ENCODE results near the gene HECW1. TPM values are rescaled to one million over a fixed set of nuclear protein-coding genes. Genes with fewer than 3 reads are reported as not detected.

HECW1 gene
- polyA plus RNA-seq, 6 donors from 2014 or later = not detected

DNA sequence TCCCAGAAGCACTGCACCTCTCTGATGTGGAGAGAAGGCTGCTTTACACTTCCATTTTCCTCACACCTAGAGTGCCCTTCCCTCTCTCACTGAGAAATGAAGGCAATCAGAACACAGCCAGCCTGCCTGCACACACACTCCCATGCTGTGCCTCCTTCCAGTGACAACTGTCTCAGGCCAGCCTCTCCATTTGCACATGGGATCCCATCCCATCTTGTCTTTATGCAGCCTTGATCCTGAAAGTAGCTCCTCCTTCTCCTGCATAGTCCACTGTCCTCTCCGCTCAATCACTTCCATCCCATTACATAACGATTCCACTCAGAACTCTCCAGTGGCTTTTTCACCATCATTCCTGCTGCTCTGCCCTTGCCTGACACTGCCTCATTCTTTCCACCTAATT lies 266.8 kb downstream of the HECW1 start:
- peak overlapping the region in 1 of 8 donors; percentile 16 for H3K4me3 Mint-ChIP-seq
- DNase-seq (no peak), ATAC-seq (ENCODE audit: low read depth in 2 of 2) (no peak)
- no peaks in the 10 kb centered on the region for H3K4me1 Mint-ChIP-seq
- H3K9me3 Mint-ChIP-seq = peaks cover 0 to 9% (median 2%) of the 10 kb centered on the region in 7 donors
- H3K27ac Mint-ChIP-seq = no peak overlapping the region
- H3K36me3 Mint-ChIP-seq = no peaks in the 10 kb centered on the region
- peaks cover 6 to 14% (median 11%) of the 10 kb centered on the region in 3 donors for H3K27me3 Mint-ChIP-seq

DNA sequence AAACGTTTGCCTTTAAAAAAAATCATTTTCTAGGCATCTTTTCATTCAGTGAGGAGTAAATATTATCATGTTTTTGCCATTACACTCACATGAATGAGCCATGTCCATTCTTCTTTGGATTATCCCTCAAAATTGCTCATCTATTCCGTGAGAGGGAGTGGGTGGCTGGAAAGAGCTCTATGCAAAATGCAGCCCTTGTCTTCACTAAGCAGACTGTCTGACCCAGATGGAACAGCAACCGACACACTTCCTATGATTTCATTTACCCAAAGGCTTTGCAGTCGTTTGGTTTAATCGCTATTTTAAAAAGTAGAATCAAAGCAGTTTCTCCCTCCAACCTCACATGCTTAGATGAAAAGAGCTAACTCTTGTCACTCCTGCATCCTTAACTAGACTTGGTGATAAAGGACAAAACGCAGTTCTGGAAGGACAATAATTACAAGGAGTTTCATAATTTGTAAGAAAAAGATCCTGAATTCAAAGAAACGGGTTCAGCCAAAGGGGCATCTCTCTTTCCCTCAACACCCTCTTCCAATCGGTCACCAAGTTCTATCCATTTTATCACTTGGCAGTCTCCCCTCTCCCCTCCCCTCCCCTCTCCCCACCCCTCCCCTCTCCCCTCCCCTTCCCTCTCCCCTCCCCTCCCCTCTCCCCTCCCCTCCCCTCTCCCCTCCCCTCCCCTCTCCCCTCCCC lies 272.3 kb downstream of the HECW1 start:
- peaks cover 3 to 15% (median 6%) of the 10 kb centered on the region in 3 donors for H3K27me3 Mint-ChIP-seq
- DNase-seq = no peak
- no peak overlapping the region for H3K27ac Mint-ChIP-seq
- no peak overlapping the region for H3K4me3 Mint-ChIP-seq
- peaks cover 0 to 20% (median 6%) of the 10 kb centered on the region in 7 donors for H3K9me3 Mint-ChIP-seq
- ATAC-seq (ENCODE audit: low read depth in 2 of 2) = no peak
- no peaks in the 10 kb centered on the region for H3K36me3 Mint-ChIP-seq
- no peaks in the 10 kb centered on the region for H3K4me1 Mint-ChIP-seq

DNA sequence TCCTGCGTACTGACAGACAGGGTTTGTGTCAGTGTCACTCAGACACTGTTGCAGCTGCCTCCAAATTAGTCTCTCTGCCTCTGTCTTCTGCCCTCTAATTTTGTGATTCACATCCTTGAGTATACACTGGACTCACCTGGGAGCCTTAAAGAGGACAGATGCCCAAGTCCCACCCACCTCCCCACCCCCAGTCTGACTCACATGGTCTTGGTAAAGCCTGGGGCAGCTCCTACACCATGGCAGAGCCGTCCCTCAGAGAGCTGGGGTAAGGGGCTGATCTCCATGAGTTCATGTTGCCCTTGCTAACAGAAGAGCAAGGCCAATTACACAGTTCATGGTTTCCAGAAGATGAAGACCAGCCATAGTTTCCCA lies 272.8 kb downstream of the HECW1 start:
- Mint-ChIP-seq H3K27me3 (peaks cover 0 to 13% (median 6%) of the 10 kb centered on the region in 3 donors), H3K4me1 (no peaks in the 10 kb centered on the region), H3K9me3 (peaks cover 0 to 20% (median 6%) of the 10 kb centered on the region in 7 donors), H3K36me3 (no peaks in the 10 kb centered on the region), H3K4me3 (no peak overlapping the region), H3K27ac (no peak overlapping the region)
- ATAC-seq (ENCODE audit: low read depth in 2 of 2) (no peak), DNase-seq (no peak)

DNA sequence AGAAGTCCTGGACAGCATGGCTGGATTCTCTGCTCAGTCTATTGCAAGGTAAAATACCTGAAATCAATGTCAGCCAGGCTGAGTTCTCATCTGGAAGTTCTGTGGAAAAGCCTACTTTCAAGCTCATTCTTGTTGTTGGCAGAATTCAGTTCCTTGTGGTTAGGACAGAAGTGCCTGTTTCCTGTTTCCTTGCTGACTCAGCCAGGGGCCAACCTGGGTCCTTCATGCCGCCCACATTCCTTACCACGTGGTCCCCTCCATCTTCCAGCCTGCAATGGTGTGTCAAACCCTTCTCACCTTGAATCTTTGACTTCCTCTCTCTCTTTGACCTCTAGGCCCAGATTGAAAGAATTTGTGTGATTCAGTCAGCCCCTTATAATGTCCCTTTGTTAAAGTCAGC lies 273.4 kb downstream of the HECW1 start:
- Mint-ChIP-seq H3K4me3 (no peak overlapping the region), H3K36me3 (no peaks in the 10 kb centered on the region), H3K27me3 (peaks cover 0 to 13% (median 6%) of the 10 kb centered on the region in 3 donors), H3K9me3 (peaks cover 0 to 20% (median 6%) of the 10 kb centered on the region in 7 donors), H3K4me1 (no peaks in the 10 kb centered on the region), H3K27ac (no peak overlapping the region)
- DNase-seq = no peak
- no peak for ATAC-seq (ENCODE audit: low read depth in 2 of 2)

DNA sequence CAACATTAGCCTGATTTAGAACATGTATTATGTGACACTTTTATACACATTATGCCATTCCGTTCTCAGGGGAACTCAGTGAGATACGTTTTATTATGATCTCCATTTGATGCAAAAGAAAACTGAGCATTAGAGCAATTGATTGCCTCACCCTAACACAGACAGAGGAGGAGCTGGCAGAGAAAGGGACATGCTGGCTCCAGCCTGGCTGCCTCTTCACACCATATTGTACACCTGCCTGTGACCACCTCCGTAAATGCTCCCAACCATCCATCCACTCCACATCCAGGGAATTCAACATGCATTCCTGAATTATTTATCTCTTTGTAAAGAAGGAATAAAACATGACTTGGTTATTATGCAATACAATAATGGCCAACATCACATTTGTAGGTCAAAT lies 275.5 kb downstream of the HECW1 start:
- Mint-ChIP-seq H3K4me3 (no peak overlapping the region), H3K36me3 (no peaks in the 10 kb centered on the region), H3K4me1 (no peaks in the 10 kb centered on the region), H3K27me3 (peaks cover 0 to 13% (median 7%) of the 10 kb centered on the region in 3 donors), H3K27ac (no peak overlapping the region), H3K9me3 (peaks cover 0 to 18% (median 5%) of the 10 kb centered on the region in 7 donors)
- ATAC-seq (ENCODE audit: low read depth in 2 of 2) (no peak), DNase-seq (no peak)

DNA sequence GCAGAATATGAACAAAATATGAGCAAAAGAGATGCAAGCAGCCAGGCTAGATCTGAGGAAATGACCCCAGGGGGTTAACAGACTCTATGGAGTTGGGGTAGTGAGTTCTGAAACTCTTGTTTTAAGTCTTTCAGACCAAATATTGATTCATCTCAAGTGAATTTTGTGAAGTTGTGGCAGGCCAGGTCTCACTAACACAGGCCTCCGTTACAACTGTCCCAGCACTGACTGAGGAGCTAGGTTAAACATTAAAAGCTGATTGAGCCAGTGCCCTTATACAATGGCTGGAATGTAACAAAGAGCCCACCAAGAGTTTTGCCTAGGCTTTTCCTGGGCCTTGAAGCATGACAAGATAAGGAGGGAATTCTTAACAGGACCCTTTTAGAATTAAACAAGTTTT lies 278.1 kb downstream of the HECW1 start:
- no peak for DNase-seq
- no peak for ATAC-seq (ENCODE audit: low read depth in 2 of 2)
- H3K36me3 Mint-ChIP-seq = no peaks in the 10 kb centered on the region
- no peaks in the 10 kb centered on the region for H3K4me1 Mint-ChIP-seq
- H3K27me3 Mint-ChIP-seq = peaks cover 11 to 24% (median 15%) of the 10 kb centered on the region in 3 donors
- H3K4me3 Mint-ChIP-seq = no peak overlapping the region
- H3K27ac Mint-ChIP-seq = peak overlapping the region in 1 of 6 donors; percentile 57
- H3K9me3 Mint-ChIP-seq = peaks cover 2 to 9% (median 4%) of the 10 kb centered on the region in 7 donors

DNA sequence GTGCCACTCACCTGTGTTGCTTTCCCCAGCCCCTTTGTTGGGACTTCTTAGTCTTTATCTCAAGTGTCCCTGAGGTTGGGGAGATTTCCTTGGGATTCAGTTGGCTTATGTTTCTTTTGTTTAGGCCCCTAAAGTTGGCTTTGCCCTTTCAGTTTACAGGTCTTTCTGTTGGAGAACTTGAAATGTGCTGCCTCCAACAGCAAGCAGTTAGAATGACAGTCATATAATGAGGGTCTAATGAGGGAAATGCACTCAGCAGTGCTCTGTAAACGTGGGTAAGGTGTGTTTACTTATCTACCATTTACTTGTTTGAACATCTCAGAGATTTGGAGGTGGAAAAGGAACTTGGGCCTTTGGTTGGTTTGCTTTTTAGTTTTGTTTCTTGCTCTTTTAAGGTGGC lies 279.1 kb downstream of the HECW1 start:
- no peak overlapping the region for H3K27ac Mint-ChIP-seq
- H3K36me3 Mint-ChIP-seq = no peaks in the 10 kb centered on the region
- peaks cover 13 to 17% (median 15%) of the 10 kb centered on the region in 3 donors for H3K27me3 Mint-ChIP-seq
- no peak overlapping the region for H3K4me3 Mint-ChIP-seq
- ATAC-seq (ENCODE audit: low read depth in 2 of 2) (no peak), DNase-seq (no peak)
- H3K4me1 Mint-ChIP-seq = no peaks in the 10 kb centered on the region
- peaks cover 0 to 4% (median under 1%) of the 10 kb centered on the region in 7 donors for H3K9me3 Mint-ChIP-seq

DNA sequence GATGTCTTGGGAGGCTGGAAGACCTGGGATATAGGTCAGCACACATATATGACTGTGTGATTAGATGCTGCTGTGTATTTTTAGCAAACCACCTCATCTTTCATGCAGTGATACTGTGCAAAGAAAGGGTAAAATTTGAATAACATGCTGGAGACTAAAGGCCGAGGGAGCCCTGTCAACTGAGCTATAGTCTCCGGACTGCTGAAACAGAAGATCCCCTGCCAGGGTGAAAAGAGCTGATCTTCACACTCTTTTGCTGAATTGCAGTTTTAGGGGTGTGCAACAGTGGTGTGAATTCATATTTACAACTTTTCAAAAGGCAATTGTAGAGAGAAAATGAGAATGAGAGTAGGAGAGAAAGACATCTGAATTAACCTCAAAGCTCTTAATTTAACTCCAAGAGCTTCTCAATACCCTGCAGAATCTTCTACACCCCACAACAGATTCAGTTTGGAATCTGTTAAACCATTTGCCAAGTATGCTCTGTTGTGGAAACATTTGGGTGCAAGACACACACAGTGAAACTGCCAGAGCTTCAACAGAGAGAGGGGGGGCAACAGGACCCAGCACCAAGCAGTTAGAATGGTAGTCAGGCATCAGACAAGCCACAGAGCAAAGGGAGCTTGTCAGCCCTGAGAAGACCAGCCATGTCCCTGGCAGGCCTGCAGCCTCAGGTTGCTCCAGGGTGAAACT lies 280.3 kb downstream of the HECW1 start:
- Mint-ChIP-seq H3K4me3 (no peak overlapping the region), H3K9me3 (peaks cover 0 to 4% (median 0%) of the 10 kb centered on the region in 7 donors), H3K36me3 (no peaks in the 10 kb centered on the region), H3K4me1 (no peaks in the 10 kb centered on the region), H3K27me3 (peaks cover 22 to 26% (median 23%) of the 10 kb centered on the region in 3 donors), H3K27ac (peak overlapping the region in 1 of 6 donors; percentile 74)
- ATAC-seq (ENCODE audit: low read depth in 2 of 2) = no peak
- no peak for DNase-seq

DNA sequence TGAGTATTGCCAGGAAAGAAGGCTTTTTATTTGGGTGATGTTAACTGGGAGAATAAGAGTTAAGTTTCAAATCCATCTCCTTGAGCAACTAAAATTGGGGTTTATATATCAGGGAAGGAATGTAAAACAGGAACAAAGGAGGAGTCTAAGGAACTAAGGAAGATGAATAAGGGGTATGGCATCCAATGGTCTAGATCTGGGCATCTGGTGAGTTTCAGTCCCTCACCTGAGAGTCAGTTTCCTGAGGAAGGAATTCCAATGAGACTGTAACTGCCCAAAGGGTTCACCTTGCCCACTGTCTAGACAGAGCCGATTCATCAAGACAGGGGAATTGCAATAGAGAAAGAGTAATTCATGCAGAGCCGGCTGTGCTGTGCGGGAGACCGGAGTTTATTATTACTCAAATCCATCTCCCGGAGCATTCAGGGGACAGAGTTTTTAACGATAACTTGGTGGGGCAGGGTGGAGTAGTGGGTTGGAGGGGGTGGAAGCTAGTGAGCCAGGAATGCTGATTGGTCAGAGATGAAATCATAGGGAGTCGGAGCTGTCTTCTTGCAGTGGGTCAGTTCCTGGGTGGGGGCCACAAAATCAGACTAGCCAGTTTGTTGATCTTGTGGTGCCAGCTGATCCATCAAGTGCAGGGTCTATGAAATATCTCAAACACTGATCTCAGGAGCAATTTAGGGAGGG lies 282.1 kb downstream of the HECW1 start:
- peak overlapping the region in 1 of 6 donors; percentile 4 for H3K27ac Mint-ChIP-seq
- H3K27me3 Mint-ChIP-seq = peaks cover 27 to 36% (median 34%) of the 10 kb centered on the region in 3 donors
- H3K36me3 Mint-ChIP-seq = no peaks in the 10 kb centered on the region
- no peaks in the 10 kb centered on the region for H3K4me1 Mint-ChIP-seq
- ATAC-seq (ENCODE audit: low read depth in 2 of 2) (no peak), DNase-seq (no peak)
- H3K4me3 Mint-ChIP-seq = peak overlapping the region in 1 of 8 donors; percentile 48
- peaks cover 0 to 4% (median 0%) of the 10 kb centered on the region in 7 donors for H3K9me3 Mint-ChIP-seq

DNA sequence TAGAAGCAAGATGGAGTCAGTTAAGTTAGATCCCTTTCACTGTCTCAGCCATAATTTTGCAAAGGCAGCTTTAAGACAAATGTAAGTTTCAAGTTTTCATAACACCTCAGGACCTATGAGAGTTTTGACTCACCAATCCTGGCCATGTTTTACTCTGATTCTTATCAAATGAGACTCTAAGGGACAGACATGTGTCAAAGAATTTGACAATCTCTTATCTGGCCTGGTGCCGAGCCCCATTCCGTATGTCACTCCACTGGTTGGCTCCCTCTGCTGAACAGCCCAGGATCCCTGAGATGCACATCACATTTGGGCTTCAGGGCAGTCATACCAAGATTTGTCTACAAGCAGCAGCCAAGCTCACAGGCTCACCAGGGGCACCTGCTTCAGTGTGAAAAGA lies 282.9 kb downstream of the HECW1 start:
- ATAC-seq (ENCODE audit: low read depth in 2 of 2) (no peak), DNase-seq (no peak)
- H3K4me1 Mint-ChIP-seq = no peaks in the 10 kb centered on the region
- no peaks in the 10 kb centered on the region for H3K36me3 Mint-ChIP-seq
- no peak overlapping the region for H3K27ac Mint-ChIP-seq
- no peak overlapping the region for H3K4me3 Mint-ChIP-seq
- peaks cover 27 to 39% (median 34%) of the 10 kb centered on the region in 3 donors for H3K27me3 Mint-ChIP-seq
- H3K9me3 Mint-ChIP-seq = peaks cover 0 to 4% (median 0%) of the 10 kb centered on the region in 7 donors

DNA sequence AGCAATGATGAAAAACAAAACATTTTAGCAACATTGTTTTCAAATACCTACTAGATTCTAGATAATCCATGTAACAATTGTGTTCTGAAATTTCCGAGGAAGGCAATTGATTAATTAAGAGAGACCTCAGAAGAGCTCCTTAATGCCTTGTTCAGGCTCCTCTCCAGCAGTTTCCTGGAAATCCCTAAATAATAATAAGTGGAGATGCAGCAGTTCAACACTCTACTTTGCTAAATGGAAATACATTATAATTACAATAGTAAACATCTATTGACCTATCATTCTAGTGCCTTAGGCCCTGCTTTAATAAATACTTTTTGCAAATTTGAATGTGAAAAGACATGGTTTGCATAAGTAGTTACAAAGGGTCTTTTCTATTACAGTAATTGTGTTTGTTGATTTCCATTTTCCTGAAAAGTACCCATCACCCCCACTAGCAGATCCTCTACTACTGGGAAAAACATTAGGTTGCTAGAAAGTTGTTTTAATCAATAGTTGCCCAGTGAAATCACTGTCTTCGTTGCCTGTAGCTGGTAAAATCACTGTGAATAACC lies 283.8 kb downstream of the HECW1 start:
- Mint-ChIP-seq H3K9me3 (peaks cover 0 to 8% (median 0%) of the 10 kb centered on the region in 7 donors), H3K27ac (no peak overlapping the region), H3K36me3 (no peaks in the 10 kb centered on the region), H3K27me3 (peaks cover 28 to 45% (median 42%) of the 10 kb centered on the region in 3 donors), H3K4me1 (no peaks in the 10 kb centered on the region), H3K4me3 (no peak overlapping the region)
- ATAC-seq (ENCODE audit: low read depth in 2 of 2) = no peak
- no peak for DNase-seq

DNA sequence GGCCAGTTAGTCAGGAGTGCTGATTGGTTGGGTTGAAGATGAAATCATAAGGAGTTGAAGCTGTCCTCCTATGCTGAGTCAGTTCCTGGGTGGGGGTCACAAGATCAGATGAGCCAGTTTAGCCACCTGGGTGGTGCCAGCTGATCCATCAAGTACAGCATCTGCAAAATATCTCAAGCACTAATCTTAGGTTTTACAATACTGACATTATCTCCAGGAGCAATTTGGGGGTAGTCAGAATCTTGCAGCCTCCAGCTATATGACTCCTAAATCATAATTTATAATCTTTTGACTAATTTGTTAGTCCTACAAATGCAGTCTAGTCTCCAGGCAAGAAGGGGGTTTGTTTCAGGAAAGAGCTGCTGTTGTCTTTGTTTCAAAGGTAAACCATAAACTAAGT lies 286.4 kb downstream of the HECW1 start:
- peaks cover 0 to 8% (median 0%) of the 10 kb centered on the region in 7 donors for H3K9me3 Mint-ChIP-seq
- no peaks in the 10 kb centered on the region for H3K4me1 Mint-ChIP-seq
- H3K36me3 Mint-ChIP-seq = no peaks in the 10 kb centered on the region
- H3K4me3 Mint-ChIP-seq = no peak overlapping the region
- H3K27me3 Mint-ChIP-seq = peaks cover 23 to 58% (median 42%) of the 10 kb centered on the region in 3 donors
- no peak overlapping the region for H3K27ac Mint-ChIP-seq
- DNase-seq = no peak
- ATAC-seq (ENCODE audit: low read depth in 2 of 2) = no peak

DNA sequence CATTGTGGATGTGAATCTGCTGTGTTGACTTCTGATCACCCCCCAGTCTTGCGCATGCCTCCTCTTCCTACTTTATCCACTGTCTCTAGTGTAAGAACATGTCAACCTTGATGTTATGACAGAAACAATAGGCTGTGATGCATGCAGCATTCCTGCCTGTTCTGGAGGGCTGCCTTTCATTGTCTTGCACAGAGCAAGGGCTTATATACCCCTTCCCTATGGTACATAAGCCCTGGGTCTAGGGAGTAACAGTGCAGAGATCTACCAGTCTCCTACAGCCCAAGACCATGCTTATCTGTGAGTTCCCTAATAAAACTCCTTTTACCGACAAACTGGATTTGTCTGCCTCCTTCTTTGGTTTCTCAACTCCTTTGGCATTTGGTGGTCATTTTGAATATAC lies 293.5 kb downstream of the HECW1 start:
- ATAC-seq (ENCODE audit: low read depth in 2 of 2) (no peak), DNase-seq (no peak)
- H3K4me1 Mint-ChIP-seq = no peaks in the 10 kb centered on the region
- H3K4me3 Mint-ChIP-seq = no peak overlapping the region
- H3K27ac Mint-ChIP-seq = no peak overlapping the region
- no peaks in the 10 kb centered on the region for H3K36me3 Mint-ChIP-seq
- H3K9me3 Mint-ChIP-seq = peaks cover 0 to 1% (median 0%) of the 10 kb centered on the region in 7 donors
- H3K27me3 Mint-ChIP-seq = peaks cover 6 to 22% (median 11%) of the 10 kb centered on the region in 3 donors
